Osteoblast (primary cell): ENCODE measurements around the gene PLCD3. TPM values are rescaled to one million over a fixed set of nuclear protein-coding genes. Genes with fewer than 3 reads are reported as not detected.

Experiments
- DNase-seq: peaks from one replicate; pipeline ENCODE4 v3.0.0; 2011; ENCODE audit warnings: low spot score, mixed read lengths; ENCODE audit not compliant: insufficient read length; ENCODE audit errors: missing footprints
- H2AFZ ChIP-seq: 2 replicates; pipeline ENCODE4 v1.6.0; 2011; ENCODE audit warnings: mild to moderate bottlenecking, low read length
- H3K27ac ChIP-seq: 2 replicates; pipeline ENCODE4 v1.5.1; 2011; ENCODE audit warnings: mild to moderate bottlenecking, low read depth, low read length, moderate library complexity
- H3K27me3 ChIP-seq: 2 replicates; pipeline ENCODE4 v1.6.0; 2012; ENCODE audit warnings: mild to moderate bottlenecking, control low read depth, inconsistent platforms, low read length, moderate library complexity; ENCODE audit not compliant: insufficient read depth
- H3K36me3 ChIP-seq: 2 replicates; pipeline ENCODE4 v1.5.1; 2011; ENCODE audit warnings: mild to moderate bottlenecking, low read length, control low read depth, moderate library complexity; ENCODE audit not compliant: insufficient read depth
- H3K4me1 ChIP-seq: 2 replicates; pipeline ENCODE4 v1.5.1; 2011; ENCODE audit warnings: mild to moderate bottlenecking, low read length, control low read depth, moderate library complexity; ENCODE audit not compliant: insufficient read depth
- H3K4me2 ChIP-seq: 2 replicates; pipeline ENCODE4 v1.6.0; 2011; ENCODE audit warnings: mild to moderate bottlenecking, low read length; ENCODE audit not compliant: insufficient read depth
- H3K4me3 ChIP-seq: fragments of 200-600 bp; sonication (generic); 3 replicates; pipeline ENCODE4 v1.5.1; 2012; ENCODE audit warnings: mild to moderate bottlenecking, low read length, inconsistent platforms; ENCODE audit not compliant: insufficient read depth
- H3K79me2 ChIP-seq: 2 replicates; pipeline ENCODE4 v1.6.0; 2012; ENCODE audit warnings: mild to moderate bottlenecking, low read length, control low read depth, inconsistent platforms; ENCODE audit not compliant: insufficient read depth
- H3K9me3 ChIP-seq: 2 replicates; pipeline ENCODE4 v1.5.1; 2011; ENCODE audit warnings: low read depth, low read length, control low read depth
- H4K20me1 ChIP-seq: 2 replicates; pipeline ENCODE4 v1.6.0; 2012; ENCODE audit warnings: mild to moderate bottlenecking, low read length, control low read depth; ENCODE audit not compliant: insufficient read depth
- total RNA-seq: library from RNA; depleted of rRNA; stranded (reverse); fragments of >200 nt; gene quantifications from 2 replicates; pipeline ENCODE4 v1.2.3, GENCODE V29; 2012
- TF ChIP-seq, protein P1 (sequence below): IDR thresholded peaks from 2 replicates; pipeline ENCODE4 v1.5.1; 2011; ENCODE audit warnings: mild to moderate bottlenecking, low read depth, low read length, moderate library complexity; ENCODE audit errors: extremely low read depth

The PLCD3 gene, protein sequence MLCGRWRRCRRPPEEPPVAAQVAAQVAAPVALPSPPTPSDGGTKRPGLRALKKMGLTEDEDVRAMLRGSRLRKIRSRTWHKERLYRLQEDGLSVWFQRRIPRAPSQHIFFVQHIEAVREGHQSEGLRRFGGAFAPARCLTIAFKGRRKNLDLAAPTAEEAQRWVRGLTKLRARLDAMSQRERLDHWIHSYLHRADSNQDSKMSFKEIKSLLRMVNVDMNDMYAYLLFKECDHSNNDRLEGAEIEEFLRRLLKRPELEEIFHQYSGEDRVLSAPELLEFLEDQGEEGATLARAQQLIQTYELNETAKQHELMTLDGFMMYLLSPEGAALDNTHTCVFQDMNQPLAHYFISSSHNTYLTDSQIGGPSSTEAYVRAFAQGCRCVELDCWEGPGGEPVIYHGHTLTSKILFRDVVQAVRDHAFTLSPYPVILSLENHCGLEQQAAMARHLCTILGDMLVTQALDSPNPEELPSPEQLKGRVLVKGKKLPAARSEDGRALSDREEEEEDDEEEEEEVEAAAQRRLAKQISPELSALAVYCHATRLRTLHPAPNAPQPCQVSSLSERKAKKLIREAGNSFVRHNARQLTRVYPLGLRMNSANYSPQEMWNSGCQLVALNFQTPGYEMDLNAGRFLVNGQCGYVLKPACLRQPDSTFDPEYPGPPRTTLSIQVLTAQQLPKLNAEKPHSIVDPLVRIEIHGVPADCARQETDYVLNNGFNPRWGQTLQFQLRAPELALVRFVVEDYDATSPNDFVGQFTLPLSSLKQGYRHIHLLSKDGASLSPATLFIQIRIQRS
- total RNA-seq = 31.5 and 47.7 TPM in 2 replicates

DNA sequence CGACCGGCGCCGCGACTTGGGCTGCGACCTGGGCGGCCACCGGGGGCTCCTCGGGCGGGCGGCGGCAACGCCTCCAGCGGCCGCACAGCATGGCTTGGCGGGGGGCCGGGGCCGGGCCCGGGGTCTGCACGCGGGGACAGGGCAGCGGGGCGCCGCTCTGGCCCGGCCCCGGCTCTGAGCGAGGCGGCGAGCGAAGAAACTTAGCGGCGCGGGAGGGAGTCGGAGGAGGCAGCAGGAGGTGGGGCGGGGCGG, at the start of gene PLCD3:
TSS of gene PLCD3 (minus strand) at position 196 of the 252 bp plus-strand sequence. CDS start at position 91, 105 bp downstream.
- H3K27ac ChIP-seq = peak within 1 kb of the TSS; percentile 83
- H3K9me3 ChIP-seq = no peaks in the 10 kb centered on the region
- peak within 1 kb of the TSS; percentile 100 for H3K4me2 ChIP-seq
- peak within 1 kb of the TSS; percentile 95 for H2AFZ ChIP-seq
- H3K4me3 ChIP-seq = peak within 1 kb of the TSS; percentile 93
- no peak for DNase-seq
- peaks cover 33% of the 10 kb centered on the region for H3K4me1 ChIP-seq
- peaks cover 19% of the 10 kb centered on the region for H3K79me2 ChIP-seq
- H3K27me3 ChIP-seq = no peaks in the 10 kb centered on the region
- H3K36me3 ChIP-seq = no peaks in the 10 kb centered on the region
- TF ChIP-seq, protein P1, sequence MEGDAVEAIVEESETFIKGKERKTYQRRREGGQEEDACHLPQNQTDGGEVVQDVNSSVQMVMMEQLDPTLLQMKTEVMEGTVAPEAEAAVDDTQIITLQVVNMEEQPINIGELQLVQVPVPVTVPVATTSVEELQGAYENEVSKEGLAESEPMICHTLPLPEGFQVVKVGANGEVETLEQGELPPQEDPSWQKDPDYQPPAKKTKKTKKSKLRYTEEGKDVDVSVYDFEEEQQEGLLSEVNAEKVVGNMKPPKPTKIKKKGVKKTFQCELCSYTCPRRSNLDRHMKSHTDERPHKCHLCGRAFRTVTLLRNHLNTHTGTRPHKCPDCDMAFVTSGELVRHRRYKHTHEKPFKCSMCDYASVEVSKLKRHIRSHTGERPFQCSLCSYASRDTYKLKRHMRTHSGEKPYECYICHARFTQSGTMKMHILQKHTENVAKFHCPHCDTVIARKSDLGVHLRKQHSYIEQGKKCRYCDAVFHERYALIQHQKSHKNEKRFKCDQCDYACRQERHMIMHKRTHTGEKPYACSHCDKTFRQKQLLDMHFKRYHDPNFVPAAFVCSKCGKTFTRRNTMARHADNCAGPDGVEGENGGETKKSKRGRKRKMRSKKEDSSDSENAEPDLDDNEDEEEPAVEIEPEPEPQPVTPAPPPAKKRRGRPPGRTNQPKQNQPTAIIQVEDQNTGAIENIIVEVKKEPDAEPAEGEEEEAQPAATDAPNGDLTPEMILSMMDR = no peak
- no peaks in the 10 kb centered on the region for H4K20me1 ChIP-seq

DNA sequence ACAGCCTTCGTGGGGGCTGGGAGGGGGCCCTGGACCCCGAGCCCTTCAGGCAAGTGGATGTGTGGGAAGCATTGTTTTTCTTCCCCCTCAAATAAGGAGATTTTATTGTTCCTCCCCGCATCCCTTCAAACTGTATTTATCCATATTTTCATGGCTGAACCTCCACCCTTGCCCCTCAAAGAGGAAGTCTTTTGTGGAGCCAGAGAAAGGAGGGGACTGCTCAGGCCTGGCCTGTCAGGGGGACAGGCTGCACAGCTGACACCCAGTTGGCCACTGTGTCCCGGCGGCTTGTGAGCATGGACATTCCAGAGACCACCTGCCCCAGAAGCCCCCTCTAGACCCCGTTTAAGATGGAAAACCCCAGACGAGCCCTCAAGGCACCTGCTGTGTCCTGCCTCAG, 45.2 kb upstream of the PLCD3 start:
- Histone ChIP-seq H3K27me3 (no peaks in the 10 kb centered on the region), H2AFZ (no peak overlapping the region)
- TF ChIP-seq, protein P1 = no peak

DNA sequence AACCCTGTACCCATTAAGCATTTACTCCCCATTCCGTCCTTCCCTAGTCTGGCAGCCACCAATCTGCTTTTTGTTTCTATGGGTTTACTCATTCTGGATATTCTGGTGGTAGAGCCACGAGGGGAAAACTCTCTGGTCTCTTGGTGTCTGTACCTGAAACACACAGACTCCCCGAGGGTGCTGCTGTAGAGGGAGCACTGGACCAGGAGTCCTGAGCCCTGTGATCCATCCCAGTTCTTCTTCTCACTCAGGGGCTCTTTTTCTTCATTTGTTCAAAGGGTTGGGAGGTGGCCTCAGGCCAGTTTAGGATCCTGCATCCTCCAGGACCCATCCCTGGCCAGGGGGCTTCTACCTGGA, 43.4 kb upstream of the PLCD3 start:
- Histone ChIP-seq H3K4me2 (peak overlapping the region; percentile 54), H3K4me3 (no peak overlapping the region), H3K27ac (no peak overlapping the region)

More for the DNA sequence above, 45.2 kb upstream of the PLCD3 start:
- H3K4me2 ChIP-seq = no peak overlapping the region
- peak; percentile 50 for DNase-seq
- no peaks in the 10 kb centered on the region for H3K36me3 ChIP-seq
- H3K4me3 ChIP-seq = no peak overlapping the region
- H3K27ac ChIP-seq = no peak overlapping the region
- H3K9me3 ChIP-seq = no peaks in the 10 kb centered on the region
- no peaks in the 10 kb centered on the region for H3K79me2 ChIP-seq
- H4K20me1 ChIP-seq = no peaks in the 10 kb centered on the region
- H3K4me1 ChIP-seq = peaks cover 15% of the 10 kb centered on the region

More for the DNA sequence above, 43.4 kb upstream of the PLCD3 start:
- Histone ChIP-seq H3K4me1 (peaks cover 33% of the 10 kb centered on the region), H3K79me2 (no peaks in the 10 kb centered on the region), H4K20me1 (no peaks in the 10 kb centered on the region), H3K36me3 (no peaks in the 10 kb centered on the region), H2AFZ (no peak overlapping the region), H3K9me3 (no peaks in the 10 kb centered on the region), H3K27me3 (no peaks in the 10 kb centered on the region)
- DNase-seq = peak; percentile 23
- TF ChIP-seq, protein P1 = no peak
